Fibroblast of pulmonary artery (primary cell): ENCODE measurements around the gene CDK10.

Source experiments
- DNase-seq: peaks from one replicate; pipeline ENCODE4 v3.0.0-alpha.2; 2010; ENCODE audit warnings: low read depth
- H3K4me3 ChIP-seq: replicated peaks from 2 replicates; pipeline ENCODE4 v1.5.1; 2011; ENCODE audit warnings: low read depth, mild to moderate bottlenecking, control low read depth, low read length, moderate library complexity
- CTCF ChIP-seq: IDR thresholded peaks from 2 replicates; pipeline ENCODE4 v1.5.1; 2011; ENCODE audit warnings: mild to moderate bottlenecking, control low read depth, low read length, inconsistent platforms; ENCODE audit errors: missing control alignments

The CDK10 gene

GRCh38 chr16:89737341-89738071 lies 51.0 kb downstream of the CDK10 start:
- no peak overlapping the region for H3K4me3 ChIP-seq
- DNase-seq, result no peak
- TF ChIP-seq CTCF, result no peak

DNA sequence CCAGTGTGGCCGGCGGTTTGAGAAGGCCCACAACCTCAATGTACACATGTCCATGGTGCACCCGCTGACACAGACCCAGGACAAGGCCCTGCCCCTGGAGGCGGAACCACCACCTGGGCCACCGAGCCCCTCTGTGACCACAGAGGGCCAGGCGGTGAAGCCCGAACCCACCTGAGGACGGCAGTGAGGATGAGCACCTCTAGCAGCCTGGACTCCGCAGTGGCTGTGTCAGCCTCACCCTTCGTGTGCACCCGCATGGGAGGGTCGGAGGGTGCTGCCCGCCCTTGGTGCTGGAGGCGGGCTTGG lies 51.5 kb downstream of the CDK10 start:
- no peak overlapping the region for H3K4me3 ChIP-seq
- TF ChIP-seq CTCF, result no peak

DNA sequence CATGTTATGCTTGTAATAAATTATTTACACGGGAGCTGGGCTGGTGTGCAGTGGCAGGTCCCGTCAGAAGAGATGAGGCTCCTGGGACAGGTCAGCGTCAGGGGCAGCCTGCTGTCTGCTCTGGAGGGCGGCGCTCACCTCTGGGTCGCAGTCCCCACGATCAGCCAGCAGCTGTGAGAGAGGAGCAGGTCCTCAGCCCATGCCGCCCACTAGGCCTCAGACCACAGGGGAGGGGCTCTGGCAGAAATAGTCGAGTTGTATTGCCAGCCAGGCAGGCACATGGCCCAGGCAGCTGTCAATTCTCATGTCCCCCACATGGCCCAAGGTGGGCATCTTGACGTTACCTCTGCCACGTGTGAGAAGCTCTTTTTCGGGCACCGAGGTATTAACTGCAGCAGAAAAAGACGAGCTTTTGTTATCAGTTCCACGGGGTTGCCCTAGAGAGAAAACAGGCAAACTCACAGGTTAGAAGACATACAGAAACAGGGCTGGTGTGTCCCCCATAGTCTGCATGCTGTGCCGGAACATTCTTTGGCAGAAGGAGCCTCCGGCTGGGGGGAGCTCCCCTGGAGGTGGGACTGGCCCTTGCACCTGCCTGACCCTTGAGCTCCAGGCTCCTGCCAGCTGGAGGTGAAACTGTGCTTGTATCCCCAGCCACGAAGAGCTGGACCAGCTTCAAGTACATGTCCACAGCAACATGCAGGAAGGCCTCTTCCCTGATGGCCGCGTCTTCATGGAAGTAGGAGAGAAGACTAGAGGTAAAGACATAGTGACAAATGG lies 52.2 kb downstream of the CDK10 start:
- H3K4me3 ChIP-seq, result no peak overlapping the region
- DNase-seq, result no peak
- TF ChIP-seq CTCF, result no peak

More for the DNA sequence above, 51.5 kb downstream of the CDK10 start:
- no peak for DNase-seq

DNA sequence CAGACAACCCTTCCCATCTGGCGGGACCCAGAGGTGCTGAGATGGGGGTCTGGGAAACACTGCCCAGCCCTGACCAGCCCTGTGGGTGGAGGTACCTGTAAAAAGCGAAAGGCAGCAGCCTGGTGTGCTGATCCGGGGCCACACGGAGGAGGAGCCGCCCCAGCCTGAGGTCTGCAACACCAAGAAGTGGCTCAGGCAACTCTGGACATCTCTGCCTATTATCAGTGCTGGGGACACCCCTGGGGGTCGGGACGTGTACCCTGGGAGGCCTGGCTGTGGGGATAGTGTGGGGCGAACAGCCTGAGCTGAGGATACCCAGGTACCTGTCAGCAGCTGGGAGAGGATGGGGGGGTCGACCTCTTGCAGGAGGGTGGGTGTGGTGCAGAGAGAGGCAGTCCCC lies 52.9 kb downstream of the CDK10 start:
- no peak for DNase-seq
- H3K4me3 ChIP-seq, result no peak overlapping the region
- no peak for TF ChIP-seq CTCF

GRCh38 chr16:89741342-89742014 lies 55.0 kb downstream of the CDK10 start:
- no peak for DNase-seq
- no peak overlapping the region for H3K4me3 ChIP-seq
- no peak for TF ChIP-seq CTCF

DNA sequence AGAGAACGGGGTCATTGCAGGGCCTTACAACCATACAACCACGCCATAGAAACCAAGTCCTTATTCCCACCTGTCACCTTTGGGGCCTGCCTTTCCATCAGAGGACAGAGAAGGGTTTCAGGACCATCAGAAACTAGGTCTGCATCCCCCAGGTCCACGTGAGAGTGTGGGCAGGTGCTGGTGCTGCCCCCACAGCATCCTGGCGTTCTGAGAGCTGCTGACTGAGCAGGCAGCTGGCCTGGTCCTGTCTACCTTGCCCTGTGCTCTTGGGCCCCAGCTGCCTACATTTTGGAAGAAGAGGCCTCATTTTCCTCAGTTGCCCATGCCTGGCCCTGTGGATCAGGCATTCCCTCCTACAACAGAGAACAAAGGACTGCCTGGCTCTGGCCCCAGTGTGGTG lies 56.5 kb downstream of the CDK10 start:
- DNase-seq, result no peak
- H3K4me3 ChIP-seq, result no peak overlapping the region
- TF ChIP-seq CTCF, result no peak
